ENCODE measurements around the gene ICOS.
"Not testable (repeated sequence)": the region's sequence is repeated elsewhere in the genome, so short reads cannot be mapped to it uniquely, and the experiment has no call there.

ICOS gene

DNA sequence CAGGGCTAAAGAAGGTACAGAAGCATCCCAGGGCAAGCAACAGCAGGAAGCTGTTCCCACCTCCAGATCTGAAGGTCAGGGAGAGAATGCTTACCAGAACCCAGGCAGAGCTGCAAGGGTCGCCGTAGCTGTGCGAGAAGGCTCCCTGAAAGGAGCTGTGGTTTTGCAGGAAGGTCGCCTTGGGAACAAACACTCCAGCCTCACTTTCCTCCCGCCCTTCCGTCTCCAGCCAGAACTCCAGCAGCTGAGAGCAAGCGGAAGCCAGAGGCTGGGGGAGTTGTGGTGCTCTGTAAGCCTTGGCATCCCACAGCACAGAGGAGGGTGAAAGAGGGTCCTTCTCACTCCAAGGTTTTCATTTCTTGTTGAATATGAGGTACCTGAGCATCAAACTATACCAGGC lies 18.3 kb upstream of the ICOS start:
- Histone ChIP-seq H3K9ac (ENCODE audit: low read length) (no peak overlapping the region), H3K4me1 (ENCODE audit: insufficient read depth, low read length) (no peaks in the 10 kb centered on the region), H3K27ac (ENCODE audit: low read depth, low read length) (no peak overlapping the region), H3K4me3 (ENCODE audit: low read depth in 1 of 2, low read length in 2 of 2) (no peak overlapping the region), H3K9me3 (ENCODE audit: low read length) (no peaks in the 10 kb centered on the region), H3K27me3 (ENCODE audit: control insufficient read depth in 1 of 2, insufficient read depth in 2 of 2, low read length in 2 of 2) (no peaks in the 10 kb centered on the region), H3K36me3 (ENCODE audit: insufficient read depth, low read length) (no peaks in the 10 kb centered on the region)

DNA sequence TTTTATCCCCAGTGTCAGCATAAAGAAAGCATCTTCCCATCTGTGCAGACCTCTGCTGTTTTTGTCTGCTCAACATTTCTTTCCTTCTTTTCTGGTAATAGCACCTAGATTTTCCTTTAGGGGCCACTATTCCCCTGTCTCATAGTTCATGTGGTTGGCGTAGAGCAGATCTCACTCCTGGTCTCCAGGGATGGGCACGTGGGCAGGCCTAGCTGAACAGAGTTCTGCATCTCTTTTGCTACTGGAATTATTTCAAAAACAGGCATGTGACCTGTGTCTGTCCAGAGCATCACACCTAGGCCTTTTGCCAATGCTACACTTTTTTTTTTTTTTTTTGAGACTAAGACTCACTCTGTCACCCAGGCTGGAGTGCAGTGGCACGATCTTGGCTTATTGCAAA lies 17.7 kb upstream of the ICOS start:
- Histone ChIP-seq H3K27me3 (ENCODE audit: control insufficient read depth in 1 of 2, insufficient read depth in 2 of 2, low read length in 2 of 2) (no peaks in the 10 kb centered on the region), H3K4me1 (ENCODE audit: insufficient read depth, low read length) (no peaks in the 10 kb centered on the region), H3K9me3 (ENCODE audit: low read length) (no peaks in the 10 kb centered on the region), H3K36me3 (ENCODE audit: insufficient read depth, low read length) (no peaks in the 10 kb centered on the region), H3K9ac (ENCODE audit: low read length) (no peak overlapping the region), H3K4me3 (ENCODE audit: low read depth in 1 of 2, low read length in 2 of 2) (no peak overlapping the region), H3K27ac (ENCODE audit: low read depth, low read length) (no peak overlapping the region)

DNA sequence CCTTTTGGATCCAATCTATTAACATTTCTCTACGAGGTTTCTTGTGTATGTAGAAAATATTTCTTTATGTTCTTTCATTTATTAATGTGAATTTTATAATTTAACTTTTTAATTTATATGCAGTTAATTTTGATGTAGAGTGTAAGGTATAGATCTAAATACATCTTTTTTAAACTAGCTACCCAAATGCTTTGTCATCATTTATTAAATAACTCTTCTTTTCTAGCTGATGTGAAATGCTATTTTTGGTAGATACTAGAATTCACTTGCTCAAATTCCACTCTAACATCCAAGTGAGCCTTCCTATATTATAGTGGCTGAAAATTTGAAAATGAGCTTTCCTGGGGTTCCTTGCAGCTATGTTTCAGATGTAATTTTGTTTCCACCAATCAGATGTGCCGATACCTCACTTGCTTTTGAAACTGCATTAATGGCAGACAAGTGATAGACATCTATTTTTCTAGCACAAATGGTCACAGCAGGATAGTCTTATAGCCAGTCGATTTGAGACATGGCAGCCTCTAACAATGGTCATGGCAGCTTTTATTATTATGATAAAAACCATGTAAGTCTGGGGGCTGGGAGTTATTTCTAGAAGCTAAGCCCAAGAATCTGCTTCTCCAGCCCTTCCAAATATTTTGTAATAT lies 10.9 kb upstream of the ICOS start:
- no peak overlapping the region for H3K4me3 ChIP-seq (ENCODE audit: low read depth in 1 of 2, low read length in 2 of 2)
- no peaks in the 10 kb centered on the region for H3K9me3 ChIP-seq (ENCODE audit: low read length)
- H3K27me3 ChIP-seq (ENCODE audit: control insufficient read depth in 1 of 2, insufficient read depth in 2 of 2, low read length in 2 of 2), result no peaks in the 10 kb centered on the region
- H3K36me3 ChIP-seq (ENCODE audit: insufficient read depth, low read length), result no peaks in the 10 kb centered on the region
- no peaks in the 10 kb centered on the region for H3K4me1 ChIP-seq (ENCODE audit: insufficient read depth, low read length)
- no peak overlapping the region for H3K27ac ChIP-seq (ENCODE audit: low read depth, low read length)
- no peak overlapping the region for H3K9ac ChIP-seq (ENCODE audit: low read length)

DNA sequence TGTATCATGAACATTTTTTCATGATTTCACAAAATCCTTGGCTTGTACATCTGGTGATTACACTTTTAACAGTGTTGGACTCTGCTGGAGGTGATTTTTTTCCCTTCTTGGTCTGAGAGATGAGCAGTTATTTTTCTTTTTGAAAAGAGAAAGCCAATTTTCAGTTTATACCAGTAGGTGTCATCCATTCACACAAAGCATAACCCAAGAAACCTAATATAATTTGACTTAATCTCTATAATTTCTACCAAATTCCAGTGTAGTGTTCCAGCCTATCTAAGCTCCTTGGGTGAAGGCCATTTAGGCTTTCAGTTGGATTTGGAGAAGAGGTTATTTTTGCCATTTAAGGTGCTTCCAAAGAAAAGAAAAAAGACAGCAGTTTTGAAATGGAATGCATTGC lies 7.7 kb upstream of the ICOS start:
- Histone ChIP-seq H3K4me1 (ENCODE audit: insufficient read depth, low read length) (peaks cover 3% of the 10 kb centered on the region), H3K4me3 (ENCODE audit: low read depth in 1 of 2, low read length in 2 of 2) (no peak overlapping the region), H3K27me3 (ENCODE audit: control insufficient read depth in 1 of 2, insufficient read depth in 2 of 2, low read length in 2 of 2) (no peaks in the 10 kb centered on the region), H3K9me3 (ENCODE audit: low read length) (no peaks in the 10 kb centered on the region), H3K27ac (ENCODE audit: low read depth, low read length) (no peak overlapping the region), H3K36me3 (ENCODE audit: insufficient read depth, low read length) (no peaks in the 10 kb centered on the region), H3K9ac (ENCODE audit: low read length) (no peak overlapping the region)

DNA sequence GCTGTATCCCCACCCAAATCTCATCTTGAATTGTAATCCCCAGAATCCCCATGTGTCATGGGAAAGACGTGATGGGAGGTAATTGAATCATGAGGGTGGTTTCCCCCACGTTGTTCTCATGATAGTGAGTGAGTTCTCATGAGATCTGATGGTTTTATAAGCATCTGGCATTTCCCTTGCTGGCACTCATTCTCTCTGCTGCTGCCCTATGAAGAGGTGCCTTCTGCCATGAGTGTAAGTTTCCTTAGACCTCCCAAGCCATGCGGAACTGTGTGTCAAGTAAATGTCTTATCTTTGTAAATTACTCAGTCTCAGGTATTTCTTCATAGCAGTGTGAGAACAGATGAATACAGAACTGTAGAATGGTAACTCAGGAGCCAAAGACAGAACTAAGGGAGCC lies 5.3 kb upstream of the ICOS start:
- H3K9ac ChIP-seq (ENCODE audit: low read length); H3K27ac ChIP-seq (ENCODE audit: low read depth, low read length); H3K4me3 ChIP-seq (ENCODE audit: low read depth in 1 of 2, low read length in 2 of 2); H3K9me3 ChIP-seq (ENCODE audit: low read length); H3K27me3 ChIP-seq (ENCODE audit: control insufficient read depth in 1 of 2, insufficient read depth in 2 of 2, low read length in 2 of 2); H3K36me3 ChIP-seq (ENCODE audit: insufficient read depth, low read length): not testable (repeated sequence)
- H3K4me1 ChIP-seq (ENCODE audit: insufficient read depth, low read length), result peaks cover 13% of the 10 kb centered on the region

DNA sequence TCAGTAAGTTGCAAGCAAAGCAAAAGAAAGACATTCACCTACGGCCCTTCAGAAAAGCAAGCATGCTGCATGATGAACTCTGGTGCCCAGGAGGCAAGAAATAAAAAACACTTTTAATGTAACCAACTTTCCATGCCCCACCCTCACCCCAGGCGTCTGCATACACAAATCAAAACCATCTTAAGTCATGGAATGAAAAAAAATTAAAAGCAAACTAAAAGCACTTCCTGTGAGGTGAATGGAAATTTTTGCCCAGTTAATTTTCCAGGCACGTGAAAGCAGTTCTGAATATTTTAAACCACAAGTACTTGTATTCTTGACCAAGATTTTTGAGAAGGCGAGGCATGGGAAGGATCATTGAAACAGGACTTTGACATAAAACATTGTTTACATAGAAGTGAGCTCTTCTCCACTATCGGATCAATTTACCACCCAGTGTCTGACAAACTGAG lies 2.5 kb upstream of the ICOS start:
- H3K9me3 ChIP-seq (ENCODE audit: low read length), result no peaks in the 10 kb centered on the region
- H3K27ac ChIP-seq (ENCODE audit: low read depth, low read length), result no peak overlapping the region
- H3K27me3 ChIP-seq (ENCODE audit: control insufficient read depth in 1 of 2, insufficient read depth in 2 of 2, low read length in 2 of 2), result no peaks in the 10 kb centered on the region
- H3K9ac ChIP-seq (ENCODE audit: low read length), result no peak overlapping the region
- H3K36me3 ChIP-seq (ENCODE audit: insufficient read depth, low read length), result no peaks in the 10 kb centered on the region
- peaks cover 13% of the 10 kb centered on the region for H3K4me1 ChIP-seq (ENCODE audit: insufficient read depth, low read length)
- H3K4me3 ChIP-seq (ENCODE audit: low read depth in 1 of 2, low read length in 2 of 2), result no peak overlapping the region

DNA sequence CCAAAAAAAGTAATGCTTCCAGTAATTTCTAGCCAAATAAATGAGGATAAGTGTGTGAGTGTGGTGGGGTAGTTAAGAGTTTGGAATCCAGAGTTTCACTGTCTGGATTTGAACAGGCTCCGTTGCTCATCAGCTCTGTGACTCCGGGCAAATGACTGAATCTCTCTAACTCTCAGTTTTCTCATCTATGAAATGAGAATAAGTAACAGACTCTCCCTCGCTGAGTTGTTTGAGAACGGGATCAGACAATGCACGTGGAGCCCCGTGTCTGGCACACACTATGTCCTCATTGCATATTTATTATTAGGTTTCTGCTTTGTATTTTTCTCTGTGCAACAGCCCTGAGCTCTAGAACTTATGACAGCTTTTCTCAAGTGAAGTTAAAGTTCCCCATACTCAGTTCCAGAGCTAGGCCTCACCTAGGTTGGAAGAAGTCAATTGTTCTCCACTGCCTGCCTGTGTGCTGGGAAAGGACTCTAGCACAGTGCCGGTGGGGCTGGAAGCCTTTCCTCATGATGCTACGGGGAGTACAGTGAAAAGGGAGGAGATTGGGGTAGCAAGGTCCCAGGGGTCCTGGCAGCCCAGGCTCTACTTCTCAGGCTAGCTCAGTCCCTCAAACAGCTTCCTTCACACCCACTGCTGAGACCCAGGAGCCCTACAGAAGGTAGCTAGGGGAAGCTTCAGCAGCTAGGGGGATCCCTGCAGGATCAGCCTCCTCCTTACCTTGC lies 1.7 kb upstream of the ICOS start:
- no peaks in the 10 kb centered on the region for H3K9me3 ChIP-seq (ENCODE audit: low read length)
- no peak overlapping the region for H3K4me3 ChIP-seq (ENCODE audit: low read depth in 1 of 2, low read length in 2 of 2)
- H3K4me1 ChIP-seq (ENCODE audit: insufficient read depth, low read length), result peaks cover 13% of the 10 kb centered on the region
- H3K9ac ChIP-seq (ENCODE audit: low read length), result no peak overlapping the region
- no peak overlapping the region for H3K27ac ChIP-seq (ENCODE audit: low read depth, low read length)
- H3K36me3 ChIP-seq (ENCODE audit: insufficient read depth, low read length), result no peaks in the 10 kb centered on the region
- no peaks in the 10 kb centered on the region for H3K27me3 ChIP-seq (ENCODE audit: control insufficient read depth in 1 of 2, insufficient read depth in 2 of 2, low read length in 2 of 2)

DNA sequence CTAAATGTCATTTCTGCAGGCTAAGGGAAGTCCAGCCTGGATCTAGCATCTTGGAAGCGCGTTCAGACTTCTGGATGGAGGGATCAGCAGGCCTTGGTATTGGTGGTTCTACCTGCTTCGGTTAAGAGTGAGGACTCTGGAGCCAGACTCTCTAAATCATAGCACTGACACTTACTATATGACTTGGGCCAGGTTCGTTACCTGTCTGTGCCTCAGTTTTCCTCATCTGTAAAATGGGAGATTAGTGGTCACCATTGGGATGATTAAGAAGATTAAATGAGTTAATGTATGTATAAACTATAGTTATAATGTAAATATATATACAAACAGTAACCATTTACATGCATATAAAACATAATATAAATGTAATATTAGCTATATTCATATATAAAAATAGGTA lies 995 bp upstream of the ICOS start:
- peaks cover 13% of the 10 kb centered on the region for H3K4me1 ChIP-seq (ENCODE audit: insufficient read depth, low read length)
- H3K27me3 ChIP-seq (ENCODE audit: control insufficient read depth in 1 of 2, insufficient read depth in 2 of 2, low read length in 2 of 2), result no peaks in the 10 kb centered on the region
- H3K4me3 ChIP-seq (ENCODE audit: low read depth in 1 of 2, low read length in 2 of 2), result no peak overlapping the region
- no peaks in the 10 kb centered on the region for H3K9me3 ChIP-seq (ENCODE audit: low read length)
- no peak overlapping the region for H3K9ac ChIP-seq (ENCODE audit: low read length)
- no peak overlapping the region for H3K27ac ChIP-seq (ENCODE audit: low read depth, low read length)
- no peaks in the 10 kb centered on the region for H3K36me3 ChIP-seq (ENCODE audit: insufficient read depth, low read length)

DNA sequence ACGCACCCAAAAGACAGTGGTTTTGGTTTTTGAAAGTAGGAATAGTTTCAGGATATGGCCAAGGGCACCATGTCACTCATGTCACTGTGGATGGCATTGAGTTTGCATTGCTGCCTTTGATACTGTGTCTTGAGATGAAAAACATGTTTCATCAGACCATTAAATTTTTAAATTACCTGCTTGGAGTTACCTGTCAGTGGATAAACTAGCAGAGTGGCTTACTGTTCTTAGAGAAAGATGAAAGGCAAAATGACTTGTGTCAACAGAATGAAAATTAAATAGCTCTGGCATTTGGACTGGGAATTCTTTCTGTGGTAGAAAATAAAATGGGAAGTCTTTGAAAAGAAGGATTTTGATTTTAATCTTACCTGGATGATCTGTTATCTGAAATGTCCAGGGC lies 386 bp downstream of the ICOS start:
- Histone ChIP-seq H3K9ac (ENCODE audit: low read length) (no peak overlapping the region), H3K9me3 (ENCODE audit: low read length) (no peaks in the 10 kb centered on the region), H3K27me3 (ENCODE audit: control insufficient read depth in 1 of 2, insufficient read depth in 2 of 2, low read length in 2 of 2) (no peaks in the 10 kb centered on the region), H3K4me3 (ENCODE audit: low read depth in 1 of 2, low read length in 2 of 2) (no peak overlapping the region), H3K36me3 (ENCODE audit: insufficient read depth, low read length) (no peaks in the 10 kb centered on the region), H3K4me1 (ENCODE audit: insufficient read depth, low read length) (peaks cover 13% of the 10 kb centered on the region), H3K27ac (ENCODE audit: low read depth, low read length) (no peak overlapping the region)

DNA sequence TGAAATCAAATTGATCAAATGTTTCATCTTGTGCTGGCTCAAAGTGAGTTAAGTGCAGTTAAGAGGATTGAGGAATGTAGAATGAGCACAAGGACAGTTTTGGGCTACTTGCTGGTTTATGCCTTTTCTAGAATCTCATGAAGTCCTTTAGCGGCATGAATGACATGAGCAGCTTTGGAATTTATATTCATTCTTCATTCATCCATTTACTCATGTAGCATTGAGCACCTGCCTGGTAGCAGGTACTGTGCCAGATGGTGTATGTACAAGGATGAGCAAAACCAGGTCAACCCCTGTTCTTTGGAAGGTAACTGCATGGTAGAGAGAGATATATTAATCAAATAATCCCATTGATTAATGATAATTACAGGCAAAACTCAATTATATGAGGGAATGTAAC lies 1.2 kb downstream of the ICOS start:
- no peaks in the 10 kb centered on the region for H3K36me3 ChIP-seq (ENCODE audit: insufficient read depth, low read length)
- H3K9ac ChIP-seq (ENCODE audit: low read length), result no peak overlapping the region
- no peaks in the 10 kb centered on the region for H3K27me3 ChIP-seq (ENCODE audit: control insufficient read depth in 1 of 2, insufficient read depth in 2 of 2, low read length in 2 of 2)
- no peak overlapping the region for H3K4me3 ChIP-seq (ENCODE audit: low read depth in 1 of 2, low read length in 2 of 2)
- H3K27ac ChIP-seq (ENCODE audit: low read depth, low read length), result no peak overlapping the region
- no peaks in the 10 kb centered on the region for H3K9me3 ChIP-seq (ENCODE audit: low read length)
- H3K4me1 ChIP-seq (ENCODE audit: insufficient read depth, low read length), result peaks cover 13% of the 10 kb centered on the region

DNA sequence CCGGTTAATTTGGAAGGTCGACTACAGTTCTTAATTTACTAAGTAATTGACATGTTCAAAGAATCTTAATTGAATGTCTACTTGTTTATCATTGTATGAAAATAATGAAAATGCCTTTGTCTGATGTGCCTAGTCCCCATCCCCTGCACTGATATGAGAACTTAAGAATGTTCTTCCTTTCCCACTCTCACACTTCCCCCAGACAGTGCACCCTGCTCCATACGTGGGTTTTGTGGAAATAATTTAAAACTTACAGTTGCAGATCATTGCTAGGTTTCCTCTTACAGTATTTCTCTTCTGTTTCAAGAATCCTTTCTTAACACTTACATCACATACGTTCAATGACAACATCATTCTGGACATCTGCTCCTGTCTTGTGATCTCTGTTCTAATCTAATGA lies 3.5 kb downstream of the ICOS start:
- H3K36me3 ChIP-seq (ENCODE audit: insufficient read depth, low read length), result no peaks in the 10 kb centered on the region
- H3K4me3 ChIP-seq (ENCODE audit: low read depth in 1 of 2, low read length in 2 of 2), result no peak overlapping the region
- H3K9me3 ChIP-seq (ENCODE audit: low read length), result no peaks in the 10 kb centered on the region
- no peak overlapping the region for H3K9ac ChIP-seq (ENCODE audit: low read length)
- H3K27ac ChIP-seq (ENCODE audit: low read depth, low read length), result no peak overlapping the region
- no peaks in the 10 kb centered on the region for H3K4me1 ChIP-seq (ENCODE audit: insufficient read depth, low read length)
- no peaks in the 10 kb centered on the region for H3K27me3 ChIP-seq (ENCODE audit: control insufficient read depth in 1 of 2, insufficient read depth in 2 of 2, low read length in 2 of 2)

Data from muscle layer of colon (tissue), 2 donors.